GM12874 (cell line): ENCODE data around the gene THUMPD1.

Experiments used
- TF ChIP-seq, protein P1 (sequence below): IDR thresholded peaks from 2 replicates; pipeline ENCODE4 v1.5.1; 2011; ENCODE audit warnings: low read depth, mild to moderate bottlenecking, control low read depth, low read length, moderate library complexity; ENCODE audit not compliant: insufficient read depth

THUMPD1 gene

DNA sequence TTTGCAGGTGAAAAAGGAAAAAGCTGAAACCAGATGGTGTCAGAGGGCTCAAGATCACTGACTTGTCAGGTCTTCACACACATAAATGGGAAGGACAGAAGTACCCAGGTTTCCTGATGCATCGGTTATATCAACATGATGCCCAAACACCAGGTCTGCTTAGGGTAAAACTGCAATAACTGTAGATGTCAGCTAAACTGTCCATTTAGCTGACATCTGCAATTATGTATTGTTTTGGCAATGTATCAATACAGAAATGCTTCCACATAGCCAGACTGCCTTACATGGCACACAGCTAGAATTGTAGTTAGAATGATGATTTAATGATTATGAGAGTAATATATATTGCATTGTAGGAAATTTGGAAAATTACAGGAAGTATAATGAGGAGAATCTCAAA lies 27.2 kb upstream of the THUMPD1 start:
- TF ChIP-seq, protein P1, sequence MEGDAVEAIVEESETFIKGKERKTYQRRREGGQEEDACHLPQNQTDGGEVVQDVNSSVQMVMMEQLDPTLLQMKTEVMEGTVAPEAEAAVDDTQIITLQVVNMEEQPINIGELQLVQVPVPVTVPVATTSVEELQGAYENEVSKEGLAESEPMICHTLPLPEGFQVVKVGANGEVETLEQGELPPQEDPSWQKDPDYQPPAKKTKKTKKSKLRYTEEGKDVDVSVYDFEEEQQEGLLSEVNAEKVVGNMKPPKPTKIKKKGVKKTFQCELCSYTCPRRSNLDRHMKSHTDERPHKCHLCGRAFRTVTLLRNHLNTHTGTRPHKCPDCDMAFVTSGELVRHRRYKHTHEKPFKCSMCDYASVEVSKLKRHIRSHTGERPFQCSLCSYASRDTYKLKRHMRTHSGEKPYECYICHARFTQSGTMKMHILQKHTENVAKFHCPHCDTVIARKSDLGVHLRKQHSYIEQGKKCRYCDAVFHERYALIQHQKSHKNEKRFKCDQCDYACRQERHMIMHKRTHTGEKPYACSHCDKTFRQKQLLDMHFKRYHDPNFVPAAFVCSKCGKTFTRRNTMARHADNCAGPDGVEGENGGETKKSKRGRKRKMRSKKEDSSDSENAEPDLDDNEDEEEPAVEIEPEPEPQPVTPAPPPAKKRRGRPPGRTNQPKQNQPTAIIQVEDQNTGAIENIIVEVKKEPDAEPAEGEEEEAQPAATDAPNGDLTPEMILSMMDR, result no peak

DNA sequence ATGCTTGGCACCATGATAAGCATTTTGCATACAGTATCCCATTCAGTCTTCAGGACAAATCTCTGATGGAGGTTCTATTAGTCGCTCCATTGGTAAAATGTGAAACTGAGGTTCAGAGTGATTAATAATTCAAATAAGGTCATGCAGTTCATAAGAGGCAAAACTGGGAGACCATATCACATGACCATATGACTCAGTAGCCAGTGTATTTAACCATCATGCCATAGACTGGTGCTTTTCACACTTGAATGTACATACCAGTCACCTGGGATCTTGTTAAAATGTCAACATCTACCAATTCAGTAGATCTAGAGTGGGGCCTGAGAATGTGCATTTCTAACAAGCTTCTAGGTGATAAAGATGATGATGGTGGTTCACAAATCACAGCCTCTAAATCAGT lies 26.5 kb upstream of the THUMPD1 start:
- TF ChIP-seq, protein P1, result no peak

DNA sequence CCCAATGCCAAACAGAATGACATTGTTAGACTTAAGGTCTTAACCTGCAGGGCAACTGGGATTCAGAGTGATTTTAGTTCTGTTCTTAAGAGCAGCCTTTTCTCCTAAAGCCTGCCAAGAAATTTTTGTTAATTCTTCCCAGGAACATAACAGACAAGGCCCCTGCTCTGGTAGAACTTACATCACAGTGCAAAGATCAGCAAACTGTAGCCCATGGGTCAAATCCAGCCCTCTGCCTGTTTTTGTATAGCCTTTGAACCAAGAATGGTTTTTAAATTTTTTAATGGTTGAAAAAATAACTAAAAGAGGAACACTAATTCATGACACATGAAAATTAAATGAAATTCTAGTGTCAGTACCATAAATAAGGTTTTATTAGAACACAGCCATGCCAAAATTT lies 26.0 kb upstream of the THUMPD1 start:
- TF ChIP-seq, protein P1, result no peak

DNA sequence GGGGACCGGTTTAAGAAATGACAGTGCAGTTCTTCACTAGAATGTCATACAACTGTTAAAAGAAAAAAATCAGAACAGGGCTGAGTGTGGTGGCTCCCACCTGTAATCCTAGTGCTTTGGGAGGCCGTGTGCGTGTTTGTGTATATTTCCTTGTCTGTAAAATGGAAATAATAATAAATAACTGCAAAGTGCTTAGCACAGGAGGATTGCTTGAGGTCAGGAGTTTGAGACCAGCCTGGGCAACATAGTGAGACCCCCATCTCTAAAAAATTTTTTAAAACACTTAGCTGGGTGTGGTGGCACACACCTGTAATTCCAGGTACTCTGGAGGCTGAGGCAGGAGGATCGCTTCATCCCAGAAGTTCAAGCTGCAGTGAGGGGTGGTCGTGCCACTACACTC lies 24.7 kb upstream of the THUMPD1 start:
- TF ChIP-seq, protein P1, result no peak

DNA sequence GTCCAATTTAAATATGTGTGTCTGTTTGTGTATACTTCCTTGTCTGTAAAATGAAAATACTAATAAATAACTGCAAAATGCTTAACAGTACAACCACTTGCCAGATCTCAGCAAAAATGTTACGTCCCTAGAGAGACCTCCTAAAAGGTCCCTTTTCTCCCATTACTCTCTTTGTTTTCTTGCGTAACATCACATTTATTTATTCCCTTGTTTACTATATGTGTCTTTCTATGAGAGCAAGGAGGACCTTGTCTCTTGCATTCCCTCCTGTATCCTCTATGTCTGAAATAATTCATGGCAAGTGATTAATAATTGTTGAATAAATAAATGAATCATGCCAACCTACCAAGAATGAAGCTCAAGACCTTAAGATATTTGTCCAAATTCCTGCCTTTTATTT lies 24.1 kb upstream of the THUMPD1 start:
- TF ChIP-seq, protein P1, result no peak

DNA sequence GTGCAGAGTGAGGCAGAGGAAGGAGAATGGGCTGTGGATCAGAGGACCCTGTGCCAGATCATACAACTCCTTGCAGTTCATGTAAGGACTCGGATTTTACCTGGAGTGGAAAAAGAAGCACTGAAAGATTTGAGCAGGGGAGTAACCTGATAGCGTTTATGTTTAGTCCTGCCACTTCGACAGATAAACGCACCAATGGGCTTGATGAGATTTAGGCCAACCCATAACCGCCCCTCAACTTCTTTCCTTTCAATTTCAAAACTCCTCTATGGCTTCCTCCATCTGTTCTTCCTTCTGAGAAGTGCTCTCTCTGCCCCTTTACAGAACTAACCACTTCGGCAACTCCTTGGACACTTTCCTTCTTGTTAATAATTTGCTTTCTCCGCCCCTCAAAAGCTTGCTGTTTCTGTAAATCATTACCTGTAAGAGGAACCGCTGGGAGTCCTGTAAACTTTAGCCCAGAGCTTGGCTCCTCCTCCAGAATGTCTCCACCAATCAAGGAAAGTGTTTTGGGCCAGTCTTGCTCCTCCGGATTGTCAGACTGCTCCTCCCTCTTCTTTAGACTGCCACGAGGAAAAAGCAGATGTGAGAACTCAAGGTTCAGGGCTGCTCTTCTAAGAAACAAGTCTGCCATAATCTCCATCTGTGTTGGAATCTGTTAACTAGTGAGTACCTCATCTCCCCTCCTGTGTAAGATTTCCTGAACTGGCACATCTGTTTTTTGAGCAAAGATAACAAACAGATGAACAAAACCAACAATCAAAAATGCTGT lies 22.0 kb upstream of the THUMPD1 start, which contains the start of gene ACSM3:
ACSM3 (plus strand) TSS at position 554 of the 772 bp plus-strand sequence. CDS start 6,021 bp downstream, outside the sequence.
- TF ChIP-seq, protein P1, result no peak

DNA sequence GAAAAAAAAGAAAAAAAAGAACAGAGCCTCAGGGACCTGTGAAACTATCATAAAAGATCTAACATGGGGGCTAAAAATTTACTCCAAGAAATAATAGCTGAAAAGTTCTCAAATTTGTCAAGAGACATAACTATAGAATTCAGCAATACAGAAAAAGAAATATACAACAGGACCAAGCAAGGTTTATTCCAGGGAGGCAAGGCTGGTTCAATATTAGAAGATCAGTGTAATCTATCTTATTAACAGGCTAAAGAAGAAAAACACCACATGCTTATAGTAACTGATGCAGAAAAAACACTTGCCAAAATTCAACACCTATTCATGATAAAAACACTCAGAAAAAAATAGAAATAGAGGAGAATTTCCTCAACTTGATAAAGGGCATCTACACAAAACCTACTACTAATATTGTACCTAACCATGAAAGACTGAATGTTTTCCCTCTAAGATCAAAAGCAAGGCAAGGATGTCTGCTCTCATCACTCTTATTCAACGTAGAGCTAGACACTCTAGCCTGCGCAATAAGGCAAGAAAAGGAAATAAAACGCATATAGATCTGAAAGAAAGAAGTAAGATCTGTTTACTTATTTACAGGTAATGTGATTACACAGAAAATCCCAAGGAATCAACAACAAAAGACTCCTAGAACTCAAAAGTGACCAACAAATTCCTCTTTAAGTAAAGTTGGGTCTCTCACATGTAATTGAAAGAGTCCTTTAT lies 20.9 kb upstream of the THUMPD1 start:
- TF ChIP-seq, protein P1, result no peak
